Glomerular visceral epithelial cell (primary cell): Measurements from ENCODE around the gene NUAK2.
A peak's percentile ranks its signal among the peaks of the same experiment; 100 is the strongest.

Experiments used
- DNase-seq: peaks from one replicate; pipeline ENCODE4 v3.0.0-alpha.2; 2016; ENCODE audit errors: extremely low spot score

NUAK2 gene

GRCh38 chr1:205256951-205257625 lies 64.5 kb downstream of the NUAK2 start:
- no peak for DNase-seq

GRCh38 chr1:205255941-205256780 lies 65.4 kb downstream of the NUAK2 start:
- DNase-seq = peak; percentile 87
